CD14-positive monocyte (primary cell): ENCODE measurements around the gene MEA1. TPM values are rescaled to one million over a fixed set of nuclear protein-coding genes. Genes with fewer than 3 reads are reported as not detected.

Experiments
- DNase-seq, 3 donors: peaks; one replicate each; pipeline ENCODE4 v3.0.0-alpha.2; 2011 to 2022
- H2AFZ ChIP-seq: 2 replicates; pipeline ENCODE4 v1.6.0; 2012; ENCODE audit warnings: mild to moderate bottlenecking, low read depth, low read length, inconsistent platforms; ENCODE audit not compliant: insufficient read depth, poor library complexity, severe bottlenecking
- H3K27ac ChIP-seq, 2 donors: 1 replicate in 1 of 2; 2 replicates in 1 of 2; pipeline ENCODE4 v1.5.1; 2012 to 2013; ENCODE audit warnings: low read length in 2 of 2, control low read depth in 1 of 2, inconsistent platforms in 1 of 2, low read depth in 1 of 2, mild to moderate bottlenecking in 1 of 2
- H3K27me3 ChIP-seq, 2 donors: one replicate each; pipeline versions ENCODE4 v1.6.0 to v1.6.1; 2011 to 2013; ENCODE audit warnings: low read length in 2 of 2; ENCODE audit not compliant: control insufficient read depth in 2 of 2, insufficient read depth in 2 of 2
- H3K36me3 ChIP-seq, 2 donors: replicated peaks in 1 of 2; 1 replicate in 1 of 2; 2 replicates in 1 of 2; pipeline versions ENCODE4 v1.5.1 to v1.6.1; 2012 to 2013; ENCODE audit warnings: low read length in 2 of 2, control low read depth in 1 of 2, inconsistent platforms in 1 of 2, mild to moderate bottlenecking in 1 of 2; ENCODE audit not compliant: insufficient read depth in 2 of 2, control insufficient read depth in 1 of 2
- H3K4me1 ChIP-seq, 2 donors: 1 replicate in 1 of 2; 2 replicates in 1 of 2; pipeline versions ENCODE4 v1.5.1 to v1.6.1; 2012 to 2013; ENCODE audit warnings: low read length in 2 of 2, control low read depth in 1 of 2, inconsistent platforms in 1 of 2, mild to moderate bottlenecking in 1 of 2, moderate library complexity in 1 of 2; ENCODE audit not compliant: insufficient read depth in 2 of 2, control insufficient read depth in 1 of 2
- H3K4me2 ChIP-seq: replicated peaks from 2 replicates; pipeline ENCODE3; 2012; ENCODE audit warnings: low read length, moderate library complexity, mild to moderate bottlenecking; ENCODE audit not compliant: poor library complexity, severe bottlenecking; ENCODE audit errors: extremely low read depth
- H3K4me3 ChIP-seq, 3 experiments: fragments of 200-600 bp in 1 of 3; sonication (generic) in 1 of 3; replicated peaks in 1 of 3; 1 replicate in 2 of 3; 2 replicates in 1 of 3; pipeline ENCODE4 v1.5.1; 2011 to 2013; ENCODE audit warnings: low read length in 3 of 3, mild to moderate bottlenecking in 3 of 3, control low read depth in 2 of 3, low read depth in 2 of 3, inconsistent platforms in 1 of 3, moderate library complexity in 1 of 3
- H3K79me2 ChIP-seq: 2 replicates; pipeline ENCODE4 v1.6.0; 2012; ENCODE audit warnings: mild to moderate bottlenecking, control low read depth, inconsistent platforms, low read length, moderate library complexity; ENCODE audit not compliant: insufficient read depth
- H3K9ac ChIP-seq: 2 replicates; pipeline ENCODE4 v1.6.0; 2017; ENCODE audit warnings: low read length, mild to moderate bottlenecking; ENCODE audit not compliant: insufficient read depth, poor library complexity, severe bottlenecking
- H3K9me3 ChIP-seq, 2 donors: replicated peaks in 1 of 2; 1 replicate in 1 of 2; 2 replicates in 1 of 2; pipeline versions ENCODE4 v1.5.1 to v1.6.1; 2012 to 2013; ENCODE audit warnings: low read length in 2 of 2, control low read depth in 1 of 2; ENCODE audit not compliant: control insufficient read depth in 1 of 2, insufficient read depth in 1 of 2
- H4K20me1 ChIP-seq: 2 replicates; pipeline ENCODE4 v1.6.0; 2012; ENCODE audit warnings: mild to moderate bottlenecking, low read length, control low read depth, moderate library complexity; ENCODE audit not compliant: insufficient read depth
- H3K27ac Mint-ChIP-seq, 7 donors: one replicate each; pipeline ENCODE4 v1.8.0; 2020; ENCODE audit warnings: mild to moderate bottlenecking in 7 of 7, mixed read lengths in 7 of 7, moderate library complexity in 6 of 7, inconsistent platforms in 2 of 7
- H3K27me3 Mint-ChIP-seq, 3 donors: one replicate each; pipeline ENCODE4 v1.8.0; 2021 to 2022; ENCODE audit warnings: low read depth in 3 of 3, mild to moderate bottlenecking in 3 of 3, mixed read lengths in 3 of 3, moderate library complexity in 3 of 3, inconsistent platforms in 1 of 3
- H3K36me3 Mint-ChIP-seq, 2 donors: one replicate each; pipeline ENCODE4 v1.8.0; 2020; ENCODE audit warnings: mixed read lengths in 2 of 2, inconsistent platforms in 1 of 2, mild to moderate bottlenecking in 1 of 2
- H3K4me1 Mint-ChIP-seq: one replicate; pipeline ENCODE4 v1.8.0; 2020; ENCODE audit warnings: mild to moderate bottlenecking, mixed read lengths
- H3K4me3 Mint-ChIP-seq, 2 donors: one replicate each; pipeline ENCODE4 v1.8.0; 2020; ENCODE audit warnings: mild to moderate bottlenecking in 2 of 2, mixed read lengths in 2 of 2, moderate library complexity in 1 of 2
- H3K9me3 Mint-ChIP-seq, 7 donors: one replicate each; pipeline ENCODE4 v1.8.0; 2020 to 2022; ENCODE audit warnings: mixed read lengths in 7 of 7, mild to moderate bottlenecking in 6 of 7, moderate library complexity in 6 of 7, inconsistent platforms in 2 of 7
- WGBS: methylation state at CpG from one replicate; pipeline ENCODE4 v1.1.5; 2013; ENCODE audit warnings: missing lambda C conversion rate; ENCODE audit not compliant: insufficient coverage; 5-methylcytosine and 5-hydroxymethylcytosine counted together
- intact Hi-C, 2 donors: fragments of 100-400 bp; cut with micrococcal nuclease; formaldehyde crosslinking; loops; one replicate each; pipeline versions ENCODE4 v1.15.0 to v1.15.1; 2023
- polyA plus RNA-seq, 3 donors: library from polyadenylated mRNA; depleted of rRNA in 1 of 3; unstranded in 2 of 3; stranded (reverse) in 1 of 3; fragments of 300-500 nt in 2 of 3; fragments of >200 nt in 1 of 3; fragmentation: Illumina TruSeq in 2 of 3; gene quantifications; 1 replicate in 2 of 3; 2 replicates in 1 of 3; pipeline ENCODE4 v1.2.3, GENCODE V29; 2012 to 2021
- TF ChIP-seq, protein P1 (sequence below): fragments of 200-600 bp; IDR thresholded peaks from one replicate; pipeline ENCODE4 v1.8.0; 2022; ENCODE audit warnings: antibody characterized with exemption, mild to moderate bottlenecking

The MEA1 gene
- polyA plus RNA-seq, 3 donors = 31.0 to 59.6 (median 58.8) TPM

DNA sequence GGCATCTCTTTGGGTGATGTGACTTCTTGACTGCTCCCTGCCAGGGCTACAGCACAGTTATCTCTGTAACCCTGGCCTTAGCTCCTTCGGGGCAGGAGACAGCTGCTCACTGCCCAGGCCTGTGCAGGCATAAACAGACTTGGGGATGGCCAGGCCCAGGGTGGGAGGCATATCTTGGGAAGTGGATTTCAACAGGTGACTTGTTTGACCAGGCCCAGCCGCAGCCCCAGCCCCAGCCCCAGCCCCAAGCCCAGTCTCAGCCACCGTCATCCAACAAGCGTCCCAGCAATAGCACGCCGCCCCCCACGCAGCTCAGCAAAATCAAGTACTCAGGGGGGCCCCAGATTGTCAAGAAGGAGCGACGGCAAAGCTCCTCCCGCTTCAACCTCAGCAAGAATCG lies 7.5 kb downstream of the MEA1 start:
- TF ChIP-seq, protein P1, sequence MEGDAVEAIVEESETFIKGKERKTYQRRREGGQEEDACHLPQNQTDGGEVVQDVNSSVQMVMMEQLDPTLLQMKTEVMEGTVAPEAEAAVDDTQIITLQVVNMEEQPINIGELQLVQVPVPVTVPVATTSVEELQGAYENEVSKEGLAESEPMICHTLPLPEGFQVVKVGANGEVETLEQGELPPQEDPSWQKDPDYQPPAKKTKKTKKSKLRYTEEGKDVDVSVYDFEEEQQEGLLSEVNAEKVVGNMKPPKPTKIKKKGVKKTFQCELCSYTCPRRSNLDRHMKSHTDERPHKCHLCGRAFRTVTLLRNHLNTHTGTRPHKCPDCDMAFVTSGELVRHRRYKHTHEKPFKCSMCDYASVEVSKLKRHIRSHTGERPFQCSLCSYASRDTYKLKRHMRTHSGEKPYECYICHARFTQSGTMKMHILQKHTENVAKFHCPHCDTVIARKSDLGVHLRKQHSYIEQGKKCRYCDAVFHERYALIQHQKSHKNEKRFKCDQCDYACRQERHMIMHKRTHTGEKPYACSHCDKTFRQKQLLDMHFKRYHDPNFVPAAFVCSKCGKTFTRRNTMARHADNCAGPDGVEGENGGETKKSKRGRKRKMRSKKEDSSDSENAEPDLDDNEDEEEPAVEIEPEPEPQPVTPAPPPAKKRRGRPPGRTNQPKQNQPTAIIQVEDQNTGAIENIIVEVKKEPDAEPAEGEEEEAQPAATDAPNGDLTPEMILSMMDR = no peak
- intact Hi-C loops = loop anchor here in 1 of 2 donors (5.0 kb wide), 1 partner anchor 136 kb away; no protein-coding TSS in a partner anchor
- Histone ChIP-seq H2AFZ (no peak overlapping the region), H3K9me3 (no peaks in the 10 kb centered on the region), H3K27me3 (no peaks in the 10 kb centered on the region), H3K4me1 (no peaks in the 10 kb centered on the region), H3K36me3 (peaks cover 55 to 69% of the 10 kb centered on the region in 2 donors), H3K79me2 (no peaks in the 10 kb centered on the region), H3K4me3 (no peak overlapping the region), H4K20me1 (peaks cover 3% of the 10 kb centered on the region), H3K27ac (no peak overlapping the region), H3K4me2 (no peak overlapping the region), H3K9ac (no peak overlapping the region)
- no peak overlapping the region for H3K4me3 Mint-ChIP-seq
- H3K27ac Mint-ChIP-seq = peak overlapping the region in 1 of 7 donors; percentile 83
- peaks cover 51 to 54% of the 10 kb centered on the region in 2 donors for H3K36me3 Mint-ChIP-seq
- H3K9me3 Mint-ChIP-seq = no peaks in the 10 kb centered on the region
- DNase-seq = no peak
- WGBS = 96% methylated on average over 6 of the region's 11 CpGs
- H3K4me1 Mint-ChIP-seq = no peaks in the 10 kb centered on the region
- H3K27me3 Mint-ChIP-seq = peaks cover 0 to 5% (median 0%) of the 10 kb centered on the region in 3 donors

DNA sequence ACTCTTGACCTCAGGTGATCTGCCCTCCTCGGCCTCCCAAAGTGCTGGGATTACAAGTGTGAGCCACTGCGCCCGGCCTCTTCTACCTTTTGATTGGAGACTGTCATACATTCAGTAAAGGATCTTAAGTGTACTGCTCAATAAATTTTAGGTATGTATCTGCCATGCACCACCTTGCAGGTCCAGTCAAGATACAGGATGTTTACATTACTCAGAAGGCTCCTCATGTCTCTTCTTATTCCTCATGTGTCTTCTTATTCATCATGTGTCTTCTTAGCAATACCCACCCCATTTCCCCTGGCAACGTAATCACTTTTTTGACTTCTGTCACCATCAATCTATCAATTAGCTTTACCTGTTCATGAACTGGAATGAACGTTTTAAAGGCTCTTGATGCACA lies 7.9 kb downstream of the MEA1 start:
- no peaks in the 10 kb centered on the region for H3K27me3 ChIP-seq
- Mint-ChIP-seq H3K4me1 (no peaks in the 10 kb centered on the region), H3K27me3 (peaks cover 0 to 5% (median 0%) of the 10 kb centered on the region in 3 donors), H3K36me3 (peaks cover 48 to 54% of the 10 kb centered on the region in 2 donors), H3K9me3 (no peaks in the 10 kb centered on the region), H3K4me3 (no peak overlapping the region), H3K27ac (no peak overlapping the region)
- no peak overlapping the region for H3K4me3 ChIP-seq
- WGBS = 96% methylated on average over 3 of the region's 5 CpGs
- no peak overlapping the region for H2AFZ ChIP-seq
- H3K9me3 ChIP-seq = no peaks in the 10 kb centered on the region
- no peaks in the 10 kb centered on the region for H3K79me2 ChIP-seq
- H3K36me3 ChIP-seq = peaks cover 51 to 65% of the 10 kb centered on the region in 2 donors
- TF ChIP-seq, protein P1 = no peak
- DNase-seq = no peak
- no peak overlapping the region for H3K9ac ChIP-seq
- no peaks in the 10 kb centered on the region for H4K20me1 ChIP-seq
- intact Hi-C loops = loop anchor here in 1 of 2 donors (5.0 kb wide), 1 partner anchor 136 kb away; no protein-coding TSS in a partner anchor
- H3K4me2 ChIP-seq = no peak overlapping the region
- H3K27ac ChIP-seq = no peak overlapping the region
- H3K4me1 ChIP-seq = no peaks in the 10 kb centered on the region
